HepG2 (cell line): Measurements from ENCODE around the gene CST3. TPM values are rescaled to one million over a fixed set of nuclear protein-coding genes. Genes with fewer than 3 reads are reported as not detected.
A peak's percentile ranks its signal among the peaks of the same experiment; 100 is the strongest.

Experiments
- ATAC-seq: fragments of 200-7000 bp; cut with Tn5 transposase; 3 replicates; pipeline ENCODE4 v1.9.1; 2020; ENCODE audit warnings: mild to moderate bottlenecking, moderate library complexity
- BruUV-seq: library from RNA; stranded (reverse); fragments of 400-500 nt; replicated peaks from 2 replicates; lab custom pipeline; 2021; lab: Mats Ljungman, UMichigan
- CTCF ChIA-PET: fragments of 300-600 bp; formaldehyde crosslinking; extraction: SDS; loops from one replicate; lab custom pipeline; 2021; ENCODE audit warnings: low total read pairs, inconsistent platforms, low intra/inter-chr PET ratio; lab: Yijun Ruan, JAX
- POLR2A ChIA-PET: fragments of 350-600 bp; sonication (Branson Sonifier 250); formaldehyde crosslinking; loops from one replicate; lab custom pipeline; 2020; ENCODE audit warnings: antibody characterized with exemption, inconsistent platforms; lab: Yijun Ruan, JAX
- DNase-seq: peaks from one replicate; pipeline ENCODE4 v3.0.0-alpha.2; 2015; ENCODE audit warnings: low spot score
- FAIRE-seq: peaks from 3 replicates; lab custom pipeline; 2011; peaks lifted over from hg19 to GRCh38; lab: Jason Lieb, UNC
- H2AFZ ChIP-seq: one replicate; pipeline ENCODE4 v1.6.1; 2011; ENCODE audit warnings: low read length, inconsistent platforms
- H3K27ac ChIP-seq: fragments of 300-600 bp; 3 replicates; pipeline ENCODE4 v1.8.0; 2011; ENCODE audit warnings: mixed run types, mild to moderate bottlenecking, mixed read lengths, low read length, inconsistent platforms; ENCODE audit not compliant: insufficient read depth; ENCODE audit errors: extremely low read length
- H3K27me3 ChIP-seq, 2 experiments: fragments of 200-600 bp in 1 of 2; 2 replicates in 1 of 2; 3 replicates in 1 of 2; pipeline versions ENCODE4 v1.6.0 to v1.8.0; 2011; ENCODE audit warnings: low read length in 2 of 2, mild to moderate bottlenecking in 2 of 2, moderate library complexity in 2 of 2, inconsistent platforms in 1 of 2; ENCODE audit not compliant: insufficient read depth in 2 of 2, control insufficient read depth in 1 of 2
- H3K36me3 ChIP-seq, 2 experiments: fragments of 200-600 bp in 1 of 2; replicated peaks in 1 of 2; 2 replicates in 1 of 2; 3 replicates in 1 of 2; pipeline versions ENCODE4 v1.5.1 to v1.8.0; 2011; ENCODE audit warnings: low read length in 2 of 2, inconsistent platforms in 1 of 2; ENCODE audit not compliant: insufficient read depth in 2 of 2, control insufficient read depth in 1 of 2
- H3K4me1 ChIP-seq: 2 replicates; pipeline ENCODE4 v1.5.1; 2012; ENCODE audit warnings: low read length, inconsistent platforms; ENCODE audit not compliant: insufficient read depth
- H3K4me2 ChIP-seq: 2 replicates; pipeline ENCODE4 v1.6.0; 2011; ENCODE audit warnings: low read depth, low read length, inconsistent platforms
- H3K4me3 ChIP-seq, 3 experiments: fragments of 200-600 bp in 1 of 3; sonication (generic), shearing (Covaris generic) in 1 of 3; replicated peaks in 1 of 3; 2 replicates each; pipeline ENCODE4 v1.5.1; 2011 to 2016; ENCODE audit warnings: low read length in 3 of 3, inconsistent platforms in 2 of 3, low read depth in 2 of 3, mild to moderate bottlenecking in 2 of 3, control low read depth in 1 of 3, mixed read lengths in 1 of 3; ENCODE audit not compliant: insufficient read depth in 1 of 3
- H3K79me2 ChIP-seq: one replicate; pipeline ENCODE4 v1.6.1; 2011; ENCODE audit warnings: low read length, inconsistent platforms; ENCODE audit not compliant: insufficient read depth
- H3K9ac ChIP-seq: 2 replicates; pipeline ENCODE4 v1.6.0; 2011; ENCODE audit warnings: mild to moderate bottlenecking, low read depth, low read length, inconsistent platforms; ENCODE audit not compliant: insufficient read depth
- H3K9me3 ChIP-seq: 2 replicates; pipeline ENCODE4 v1.5.1; 2012; ENCODE audit warnings: mild to moderate bottlenecking, low read length
- H4K20me1 ChIP-seq: 2 replicates; pipeline ENCODE4 v1.6.0; 2011; ENCODE audit warnings: inconsistent platforms, mild to moderate bottlenecking, low read length, moderate library complexity; ENCODE audit not compliant: insufficient read depth
- E2F1 ChIP-seq: sonication (generic); formaldehyde crosslinking; IDR thresholded peaks from 2 replicates; pipeline ENCODE4 v1.5.0; 2020; ENCODE audit warnings: missing genetic modification reagents
- KDM5A ChIP-seq: fragments of 200-600 bp; sonication (generic); IDR thresholded peaks from 2 replicates; pipeline ENCODE4 v1.7.0; 2018; ENCODE audit warnings: antibody characterized with exemption, mild to moderate bottlenecking, low read length, borderline replicate concordance
- ONECUT2 ChIP-seq: sonication (generic); formaldehyde crosslinking; IDR thresholded peaks from 2 replicates; pipeline ENCODE4 v1.4.0; 2020; ENCODE audit warnings: missing genetic modification reagents
- RAD51 ChIP-seq: fragments of 450-650 bp; IDR thresholded peaks from 2 replicates; pipeline ENCODE4 v1.6.1; 2016; ENCODE audit warnings: borderline replicate concordance
- TIGD3 ChIP-seq: sonication (generic); formaldehyde crosslinking; IDR thresholded peaks from 2 replicates; pipeline ENCODE4 v1.5.1; 2020; ENCODE audit warnings: mild to moderate bottlenecking, missing genetic modification reagents, borderline replicate concordance
- ZBTB4 ChIP-seq: sonication (generic); formaldehyde crosslinking; IDR thresholded peaks from 2 replicates; pipeline ENCODE4 v1.4.0; 2020; ENCODE audit warnings: missing genetic modification reagents, mild to moderate bottlenecking, borderline replicate concordance
- ZBTB8A ChIP-seq: sonication (generic); formaldehyde crosslinking; IDR thresholded peaks from 2 replicates; pipeline ENCODE4 v1.4.0; 2020; ENCODE audit warnings: mild to moderate bottlenecking, low read depth, missing genetic modification reagents, borderline replicate concordance
- ZNF235 ChIP-seq: sonication (generic); formaldehyde crosslinking; IDR thresholded peaks from 2 replicates; pipeline ENCODE4 v1.8.1; 2023; ENCODE audit warnings: mild to moderate bottlenecking, missing genetic modification reagents, borderline replicate concordance
- ZNF569 ChIP-seq: sonication (generic); formaldehyde crosslinking; IDR thresholded peaks from 2 replicates; pipeline ENCODE4 v1.5.0; 2020; ENCODE audit warnings: mild to moderate bottlenecking, missing genetic modification reagents, moderate library complexity, borderline replicate concordance
- WGBS: methylation state at CpG from one replicate; pipeline ENCODE4 v1.1.6; 2017; ENCODE audit warnings: low lambda C conversion rate; 5-methylcytosine and 5-hydroxymethylcytosine counted together
- in situ Hi-C: cut with HindIII; loops from 2 replicates; pipeline ENCODE4 v1.10.0; 2017; ENCODE audit warnings: low pct_unique_long_range_greater_than_20kb; ENCODE audit not compliant: extremely low pct_ligation_motif_present
- intact Hi-C: fragments of 100-400 bp; cut with micrococcal nuclease; formaldehyde crosslinking; loops from one replicate; pipeline ENCODE4 v1.10.0; 2022; ENCODE audit not compliant: unreplicated experiment
- polyA plus RNA-seq, 8 experiments: library from polyadenylated mRNA; depleted of rRNA in 3 of 8; stranded (reverse) in 7 of 8; unstranded in 1 of 8; fragments of >200 nt; fragmentation: Illumina TruSeq in 4 of 8; extraction: Trizol in 4 of 8; gene quantifications; 2 replicates each; pipeline versions ENCODE4 v1.2.1 to v1.2.3, GENCODE V29; 2011 to 2016; ENCODE audit warnings: low read depth in 4 of 8, missing spikeins in 1 of 8, mixed read lengths in 1 of 8; ENCODE audit not compliant: insufficient read depth in 1 of 8
- total RNA-seq, 5 experiments: library from RNA; depleted of rRNA; stranded (reverse); fragments of >200 nt; fragmentation: Illumina TruSeq; extraction: Trizol; gene quantifications; 2 replicates each; pipeline ENCODE4 v1.2.3, GENCODE V29; 2016; ENCODE audit warnings: low read depth in 1 of 5
- TF ChIP-seq, protein P1 (sequence below): sonication (generic); formaldehyde crosslinking; IDR thresholded peaks from 2 replicates; pipeline ENCODE4 v1.8.0; 2023; ENCODE audit warnings: mild to moderate bottlenecking, missing genetic modification reagents
- TF ChIP-seq, protein P2 (sequence below): sonication (generic); formaldehyde crosslinking; IDR thresholded peaks from 2 replicates; pipeline ENCODE4 v1.4.0; 2020; ENCODE audit warnings: mild to moderate bottlenecking, missing genetic modification reagents

The CST3 gene
- total and polyA plus RNA-seq, 2 of the 13 experiments (the other 11 are each of a cell fraction or from before 2014, with no cell fraction given) = 690 to 1,005 TPM

GRCh38 chr20:23629017-23629541 lies 8.7 kb downstream of the CST3 start (continued):
- TF ChIP-seq, protein P1, sequence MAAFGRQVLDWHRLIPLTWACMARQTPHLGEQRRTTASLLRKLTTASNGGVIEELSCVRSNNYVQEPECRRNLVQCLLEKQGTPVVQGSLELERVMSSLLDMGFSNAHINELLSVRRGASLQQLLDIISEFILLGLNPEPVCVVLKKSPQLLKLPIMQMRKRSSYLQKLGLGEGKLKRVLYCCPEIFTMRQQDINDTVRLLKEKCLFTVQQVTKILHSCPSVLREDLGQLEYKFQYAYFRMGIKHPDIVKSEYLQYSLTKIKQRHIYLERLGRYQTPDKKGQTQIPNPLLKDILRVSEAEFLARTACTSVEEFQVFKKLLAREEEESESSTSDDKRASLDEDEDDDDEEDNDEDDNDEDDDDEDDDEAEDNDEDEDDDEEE (CRISPR knock-in tag) = no peak
- TF ChIP-seq ONECUT2 (CRISPR knock-in tag) (no peak; the same call in 1 of the 2 replicates), ZNF235 (CRISPR knock-in tag) (no peak), RAD51 (peak; percentile 95)

DNA sequence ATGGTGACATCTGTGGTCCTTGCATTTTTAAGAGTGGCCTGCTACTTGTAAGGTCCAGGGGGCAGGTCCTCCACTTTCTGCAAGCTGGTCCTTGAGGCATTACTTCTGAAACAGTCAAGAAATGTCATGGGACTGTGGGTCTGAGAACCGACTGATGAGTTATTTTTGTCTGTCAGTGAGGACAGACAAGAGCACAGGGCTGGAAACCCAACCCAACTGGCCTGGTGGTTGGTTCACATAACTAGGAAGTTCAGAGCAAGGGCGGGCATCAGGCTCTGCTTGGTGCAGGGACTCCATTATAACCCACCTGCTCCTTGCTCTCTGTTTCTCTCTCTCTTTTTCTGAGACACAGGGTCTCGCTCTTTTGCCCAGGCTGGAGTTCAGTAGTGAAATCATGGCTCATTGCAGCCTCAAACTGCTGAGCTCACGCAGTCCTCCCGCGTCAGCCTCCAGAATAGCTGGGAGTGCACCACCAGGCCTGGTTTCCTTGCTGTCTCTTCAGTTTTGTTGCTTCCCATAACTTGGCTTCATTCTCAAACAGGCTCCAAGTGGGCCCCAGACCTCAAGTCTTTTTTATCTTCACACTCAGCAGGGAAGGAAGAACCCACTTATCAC lies 9.2 kb downstream of the CST3 start:
- H3K9me3 ChIP-seq = no peaks in the 10 kb centered on the region
- in situ Hi-C loops = no loop called here
- WGBS = 94% methylated on average over 6 of the region's 6 CpGs
- no peaks in the 10 kb centered on the region for H3K79me2 ChIP-seq
- H3K4me3 ChIP-seq = no peak overlapping the region
- H3K36me3 ChIP-seq = peaks cover 0 to 1% of the 10 kb centered on the region in 2 experiments; a peak in 2 of 5 replicates
- FAIRE-seq (no peak), DNase-seq (no peak), ATAC-seq (peak; percentile 3)
- no TSS peak for BruUV-seq
- H3K27me3 ChIP-seq = no peaks in the 10 kb centered on the region
- no peak overlapping the region for H2AFZ ChIP-seq
- CTCF ChIA-PET = no interaction called here
- peak overlapping the region; percentile 70 for H3K27ac ChIP-seq
- peaks cover 80% of the 10 kb centered on the region for H3K4me1 ChIP-seq
- no peaks in the 10 kb centered on the region for H4K20me1 ChIP-seq
- intact Hi-C loops = loop anchor here (5.0 kb wide), 1 partner anchor 34 kb away; no protein-coding TSS in a partner anchor
- POLR2A ChIA-PET = interaction anchor here (1.0 to 18.0 kb wide), 17 partner anchors 8 to 1105 kb away, joined by 3 to 543 read pairs (median 9); partner anchors contain the start of genes CST3, GZF1, NAPB and NXT1
- H3K9ac ChIP-seq = no peak overlapping the region
- H3K4me2 ChIP-seq = peak overlapping the region; percentile 61; the same call in 1 of the 2 replicates
- TF ChIP-seq KDM5A = no peak
- 0 out of 2 replicates have a peak, but pooled peaks have one; percentile 7 for TF ChIP-seq TIGD3 (CRISPR knock-in tag)
- TF ChIP-seq, protein P2, sequence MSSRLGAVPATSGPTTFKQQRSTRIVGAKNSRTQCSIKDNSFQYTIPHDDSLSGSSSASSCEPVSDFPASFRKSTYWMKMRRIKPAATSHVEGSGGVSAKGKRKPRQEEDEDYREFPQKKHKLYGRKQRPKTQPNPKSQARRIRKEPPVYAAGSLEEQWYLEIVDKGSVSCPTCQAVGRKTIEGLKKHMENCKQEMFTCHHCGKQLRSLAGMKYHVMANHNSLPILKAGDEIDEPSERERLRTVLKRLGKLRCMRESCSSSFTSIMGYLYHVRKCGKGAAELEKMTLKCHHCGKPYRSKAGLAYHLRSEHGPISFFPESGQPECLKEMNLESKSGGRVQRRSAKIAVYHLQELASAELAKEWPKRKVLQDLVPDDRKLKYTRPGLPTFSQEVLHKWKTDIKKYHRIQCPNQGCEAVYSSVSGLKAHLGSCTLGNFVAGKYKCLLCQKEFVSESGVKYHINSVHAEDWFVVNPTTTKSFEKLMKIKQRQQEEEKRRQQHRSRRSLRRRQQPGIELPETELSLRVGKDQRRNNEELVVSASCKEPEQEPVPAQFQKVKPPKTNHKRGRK (CRISPR knock-in tag) = 0 out of 2 replicates have a peak, but pooled peaks have one; percentile 28
- 0 out of 2 replicates have a peak, but pooled peaks have one; percentile 76 for TF ChIP-seq ZBTB4 (CRISPR knock-in tag)
- 0 out of 2 replicates have a peak, but pooled peaks have one; percentile 64 for TF ChIP-seq ZBTB8A (CRISPR knock-in tag)
- no peak for TF ChIP-seq E2F1 (CRISPR knock-in tag)
- TF ChIP-seq ZNF569 (CRISPR knock-in tag) = no peak
